Tibial nerve (tissue), 4 donors: ENCODE results near the gene BYSL. TPM values are rescaled to one million over a fixed set of nuclear protein-coding genes. Genes with fewer than 3 reads are reported as not detected.

ENCODE experiments used
- DNase-seq, 2 donors: peaks; one replicate each; pipeline ENCODE4 v3.0.0-alpha.2; 2019; ENCODE audit warnings: low spot score in 2 of 2
- H3K27ac ChIP-seq, 4 donors: fragments of 200-600 bp; sonication (generic) in 3 of 4; one replicate each; pipeline ENCODE4 v1.5.1; 2017 to 2019; ENCODE audit warnings: mild to moderate bottlenecking in 1 of 4
- H3K27me3 ChIP-seq, 2 donors: fragments of 200-600 bp; sonication (generic) in 1 of 2; one replicate each; pipeline versions ENCODE4 v1.5.1 to v1.6.0; 2017 to 2019
- H3K36me3 ChIP-seq, 3 donors: fragments of 200-600 bp; sonication (generic); one replicate each; pipeline ENCODE4 v1.5.1; 2018 to 2019
- H3K4me1 ChIP-seq, 4 donors: fragments of 200-600 bp; sonication (generic) in 3 of 4; one replicate each; pipeline ENCODE4 v1.5.1; 2017 to 2019
- H3K4me3 ChIP-seq, 4 donors: fragments of 200-600 bp; sonication (generic) in 3 of 4; one replicate each; pipeline ENCODE4 v1.5.1; 2017 to 2019; ENCODE audit warnings: mild to moderate bottlenecking in 1 of 4, moderate library complexity in 1 of 4
- H3K9me3 ChIP-seq, 4 donors: fragments of 200-600 bp; sonication (generic) in 3 of 4; one replicate each; pipeline ENCODE4 v1.5.1; 2017 to 2019
- CTCF ChIP-seq, 5 experiments: fragments of 200-600 bp in 3 of 5; fragments of 450-650 bp in 2 of 5; sonication (generic) in 3 of 5; IDR thresholded peaks; one replicate each; pipeline ENCODE4 v1.5.1; 2016 to 2019; ENCODE audit warnings: antibody characterized with exemption in 5 of 5, mild to moderate bottlenecking in 3 of 5, moderate library complexity in 2 of 5
- EP300 ChIP-seq, 2 donors: sonication (generic); formaldehyde crosslinking; IDR thresholded peaks; one replicate each; pipeline ENCODE4 v1.6.1; 2017; ENCODE audit warnings: antibody characterized with exemption in 2 of 2, mild to moderate bottlenecking in 1 of 2
- POLR2A ChIP-seq, 2 donors: fragments of 450-650 bp; IDR thresholded peaks; one replicate each; pipeline ENCODE4 v1.6.1; 2017; ENCODE audit warnings: antibody characterized with exemption in 2 of 2, mild to moderate bottlenecking in 2 of 2, moderate library complexity in 2 of 2
- WGBS, 2 donors: methylation state at CpG; one replicate each; pipeline ENCODE4 v1.1.5; 2018; 5-methylcytosine and 5-hydroxymethylcytosine counted together
- total RNA-seq, 4 donors: library from RNA; depleted of rRNA; stranded (reverse); fragments of >200 nt; gene quantifications; one replicate each; pipeline ENCODE4 v1.1.0, GENCODE V29; 2016

The BYSL gene
- total RNA-seq, 4 donors from 2014 or later, result 9.2 to 13.3 (median 12.8) TPM

GRCh38 chr6:41914869-41915530 lies 6.3 kb upstream of the BYSL start:
- H3K4me3 ChIP-seq, result no peak overlapping the region
- no peaks in the 10 kb centered on the region for H3K27me3 ChIP-seq
- H3K4me1 ChIP-seq, result peaks cover 0 to 26% (median 3%) of the 10 kb centered on the region in 4 donors
- H3K9me3 ChIP-seq, result no peaks in the 10 kb centered on the region
- TF ChIP-seq CTCF (IDR thresholded peaks at IDR 0.05) (no peak), POLR2A (IDR thresholded peaks at IDR 0.05) (no peak), EP300 (IDR thresholded peaks at IDR 0.05) (no peak)
- WGBS, 2 donors, result 95 to 98% methylated on average over 4 of the region's 4 CpGs
- H3K27ac ChIP-seq, result no peak overlapping the region
- peaks cover 0 to 59% (median 0%) of the 10 kb centered on the region in 3 donors for H3K36me3 ChIP-seq
- no peak for DNase-seq

GRCh38 chr6:41917528-41917927 lies 3.8 kb upstream of the BYSL start:
- no peak for TF ChIP-seq EP300 (IDR thresholded peaks at IDR 0.05)
- no peak for TF ChIP-seq CTCF (IDR thresholded peaks at IDR 0.05)
- no peak for TF ChIP-seq POLR2A (IDR thresholded peaks at IDR 0.05)
- Histone ChIP-seq H3K36me3 (peaks cover 0 to 42% (median 0%) of the 10 kb centered on the region in 3 donors), H3K27ac (no peak overlapping the region), H3K27me3 (no peaks in the 10 kb centered on the region), H3K4me1 (peaks cover 0 to 40% (median 10%) of the 10 kb centered on the region in 4 donors), H3K4me3 (no peak overlapping the region), H3K9me3 (no peaks in the 10 kb centered on the region)
- no peak for DNase-seq
- 49 to 53% methylated on average over 4 of the region's 4 CpGs for WGBS, 2 donors

- H3K4me3 ChIP-seq, result peak overlapping the region; percentile 35 to 90 (median 73)
- DNase-seq, result no peak
- 0 to 1% methylated on average over 20 of the region's 20 CpGs for WGBS, 2 donors
- peak overlapping the region; percentile 87 to 98 (median 97) for H3K27ac ChIP-seq
- TF ChIP-seq EP300 (IDR thresholded peaks at IDR 0.05) (no peak), POLR2A (IDR thresholded peaks at IDR 0.05) (no peak)
- peaks cover 0 to 61% (median 13%) of the 10 kb centered on the region in 4 donors for H3K4me1 ChIP-seq
- H3K9me3 ChIP-seq, result no peaks in the 10 kb centered on the region
- peaks cover 0 to 8% (median 0%) of the 10 kb centered on the region in 3 donors for H3K36me3 ChIP-seq
- no peaks in the 10 kb centered on the region for H3K27me3 ChIP-seq
Observed at GRCh38 chr6:41921712-41921998, 356 bp downstream of the BYSL start.

GRCh38 chr6:41922154-41922553 lies 855 bp downstream of the BYSL start:
- Histone ChIP-seq H3K9me3 (no peaks in the 10 kb centered on the region), H3K4me1 (peaks cover 0 to 60% (median 13%) of the 10 kb centered on the region in 4 donors), H3K27ac (peak overlapping the region in 1 of 4 donors; percentile 98), H3K36me3 (peaks cover 0 to 10% (median 0%) of the 10 kb centered on the region in 3 donors), H3K27me3 (no peaks in the 10 kb centered on the region), H3K4me3 (peak overlapping the region; percentile 35 to 90 (median 73))
- 2 to 4% methylated on average over 7 of the region's 7 CpGs for WGBS, 2 donors
- no peak for TF ChIP-seq CTCF (IDR thresholded peaks at IDR 0.05)
- no peak for TF ChIP-seq EP300 (IDR thresholded peaks at IDR 0.05)
- no peak for TF ChIP-seq POLR2A (IDR thresholded peaks at IDR 0.05)
- DNase-seq, result no peak

GRCh38 chr6:41927253-41927652 lies 6.0 kb downstream of the BYSL start:
- no peak for DNase-seq

More at GRCh38 chr6:41927253-41927652, 6.0 kb downstream of the BYSL start:
- no peak overlapping the region for H3K4me3 ChIP-seq
- TF ChIP-seq POLR2A (IDR thresholded peaks at IDR 0.05) (no peak), CTCF (IDR thresholded peaks at IDR 0.05) (no peak), EP300 (IDR thresholded peaks at IDR 0.05) (no peak)
- H3K36me3 ChIP-seq, result peaks cover 0 to 61% (median 9%) of the 10 kb centered on the region in 3 donors
- no peaks in the 10 kb centered on the region for H3K27me3 ChIP-seq
- H3K27ac ChIP-seq, result no peak overlapping the region
- H3K9me3 ChIP-seq, result no peaks in the 10 kb centered on the region
- WGBS, 2 donors, result 85 to 88% methylated on average over 6 of the region's 6 CpGs
- peaks cover 0 to 28% (median 5%) of the 10 kb centered on the region in 4 donors for H3K4me1 ChIP-seq
